ENCODE measurements around the gene MAML1. TPM values are rescaled to one million over a fixed set of nuclear protein-coding genes. Genes with fewer than 3 reads are reported as not detected.
A peak's percentile ranks its signal among the peaks of the same experiment; 100 is the strongest.

MAML1 gene
- total RNA-seq, 1 donor from 2014 or later: 11.8 TPM

- intact Hi-C loops (cut with micrococcal nuclease): no loop called here
- no peak overlapping the region for H3K27ac ChIP-seq (replicated peaks)
- peaks cover 63% of the 10 kb centered on the region for H3K4me1 ChIP-seq
These were observed 71.3 kb downstream of the MAML1 start for GRCh38 chr5:179803651-179804554.

GRCh38 chr5:179804555-179804947, 71.9 kb downstream of the MAML1 start:
- no peaks in the 10 kb centered on the region for H3K9me3 ChIP-seq (replicated peaks)
- intact Hi-C loops (cut with micrococcal nuclease): no loop called here
- peak overlapping the region; percentile 95 for H3K27ac ChIP-seq (replicated peaks)
- H3K36me3 ChIP-seq: peaks cover 17% of the 10 kb centered on the region
- no peak for DNase-seq
- no peaks in the 10 kb centered on the region for H3K27me3 ChIP-seq (ENCODE audit: low read depth)
- peak overlapping the region; percentile 94 for H3K4me3 ChIP-seq
- H3K4me1 ChIP-seq: peaks cover 63% of the 10 kb centered on the region
- TF ChIP-seq CTCF (IDR thresholded peaks at IDR 0.05; ENCODE audit: borderline replicate concordance): no peak

More at GRCh38 chr5:179803651-179804554, 71.3 kb downstream of the MAML1 start:
- peaks cover 23% of the 10 kb centered on the region for H3K36me3 ChIP-seq
- TF ChIP-seq CTCF (IDR thresholded peaks at IDR 0.05; ENCODE audit: borderline replicate concordance): no peak
- no peak overlapping the region for H3K4me3 ChIP-seq
- H3K9me3 ChIP-seq (replicated peaks): no peaks in the 10 kb centered on the region
- DNase-seq: no peak
- no peaks in the 10 kb centered on the region for H3K27me3 ChIP-seq (ENCODE audit: low read depth)

GRCh38 chr5:179805070-179805528, 72.5 kb downstream of the MAML1 start:
- peaks cover 63% of the 10 kb centered on the region for H3K4me1 ChIP-seq
- H3K9me3 ChIP-seq (replicated peaks): no peaks in the 10 kb centered on the region
- no peaks in the 10 kb centered on the region for H3K27me3 ChIP-seq (ENCODE audit: low read depth)
- H3K27ac ChIP-seq (replicated peaks): peak overlapping the region; percentile 95
- peaks cover 11% of the 10 kb centered on the region for H3K36me3 ChIP-seq
- H3K4me3 ChIP-seq: peak overlapping the region; percentile 94
- no peak for TF ChIP-seq CTCF (IDR thresholded peaks at IDR 0.05; ENCODE audit: borderline replicate concordance)
- DNase-seq: no peak
- intact Hi-C loops (cut with micrococcal nuclease): no loop called here

GRCh38 chr5:179805529-179806249, 73.1 kb downstream of the MAML1 start:
- Histone ChIP-seq H3K27me3 (ENCODE audit: low read depth) (no peaks in the 10 kb centered on the region), H3K9me3 (replicated peaks) (no peaks in the 10 kb centered on the region), H3K36me3 (peaks cover 8% of the 10 kb centered on the region), H3K27ac (replicated peaks) (peak overlapping the region; percentile 95), H3K4me1 (peaks cover 63% of the 10 kb centered on the region), H3K4me3 (peak overlapping the region; percentile 94)
- no peak for TF ChIP-seq CTCF (IDR thresholded peaks at IDR 0.05; ENCODE audit: borderline replicate concordance)
- intact Hi-C loops (cut with micrococcal nuclease): no loop called here
- DNase-seq: no peak

- peaks cover under 1% of the 10 kb centered on the region for H3K36me3 ChIP-seq
- DNase-seq: peak; percentile 80
- H3K4me3 ChIP-seq: peak within 1 kb of the TSS; percentile 94
- no peaks in the 10 kb centered on the region for H3K9me3 ChIP-seq (replicated peaks)
- H3K27me3 ChIP-seq (ENCODE audit: low read depth): no peaks in the 10 kb centered on the region
- intact Hi-C loops (cut with micrococcal nuclease): no loop called here
- TF ChIP-seq CTCF (IDR thresholded peaks at IDR 0.05; ENCODE audit: borderline replicate concordance): no peak
- H3K4me1 ChIP-seq: peaks cover 58% of the 10 kb centered on the region
- peak within 1 kb of the TSS; percentile 95 for H3K27ac ChIP-seq (replicated peaks)
These were observed 73.8 kb downstream of the MAML1 start, which contains the start of gene MGAT4B for GRCh38 chr5:179806250-179807048. MGAT4B (minus strand) TSS chr5:179806866; CDS start chr5:179806583, 283 bp downstream.

All from left ventricle myocardium inferior (tissue), 1 donor.